Panc1 (cell line): Measurements from ENCODE around the gene CWF19L1. TPM values are rescaled to one million over a fixed set of nuclear protein-coding genes. Genes with fewer than 3 reads are reported as not detected.

Experiments
- ATAC-seq: fragments of 200-7000 bp; cut with Tn5 transposase; 2 replicates; pipeline ENCODE4 v1.9.1; 2020; ENCODE audit warnings: mild to moderate bottlenecking, moderate library complexity
- BruUV-seq: library from RNA; stranded (reverse); fragments of 400-500 nt; replicated peaks from 2 replicates; lab custom pipeline; 2021; lab: Mats Ljungman, UMichigan
- CTCF ChIA-PET: fragments of 300-600 bp; sonication (Branson Sonifier 250); formaldehyde crosslinking; loops from one replicate; lab custom pipeline; 2022; ENCODE audit warnings: antibody characterized with exemption; lab: Charles Lee
- POLR2A ChIA-PET: fragments of 300-600 bp; sonication (Branson Sonifier 250); formaldehyde crosslinking; loops from one replicate; lab custom pipeline; 2022; ENCODE audit warnings: antibody characterized with exemption; lab: Charles Lee
- DNase-seq: peaks from one replicate; pipeline ENCODE4 v3.0.0-alpha.2; 2010; ENCODE audit warnings: low read depth, low spot score
- H3K27ac ChIP-seq: 2 replicates; pipeline ENCODE4 v1.5.1; 2011; ENCODE audit warnings: mild to moderate bottlenecking, low read length, inconsistent platforms
- H3K27me3 ChIP-seq: fragments of 200-500 bp; sonication (Bioruptor generic); 2 replicates; pipeline ENCODE4 v1.6.0; 2014; ENCODE audit warnings: low read length, inconsistent platforms; ENCODE audit not compliant: control insufficient read depth, insufficient read depth
- H3K36me3 ChIP-seq: fragments of 200-500 bp; sonication (Bioruptor generic); 2 replicates; pipeline ENCODE4 v1.5.1; 2014; ENCODE audit warnings: inconsistent platforms, mild to moderate bottlenecking, low read length, moderate library complexity; ENCODE audit not compliant: control insufficient read depth, insufficient read depth
- H3K4me1 ChIP-seq: 2 replicates; pipeline ENCODE4 v1.5.1; 2011; ENCODE audit warnings: inconsistent platforms, mild to moderate bottlenecking, low read length, moderate library complexity; ENCODE audit not compliant: control insufficient read depth, insufficient read depth
- H3K4me3 ChIP-seq, 2 experiments: 2 replicates each; pipeline ENCODE4 v1.5.1; 2011 to 2012; ENCODE audit warnings: low read depth in 2 of 2, low read length in 2 of 2, mild to moderate bottlenecking in 2 of 2, inconsistent platforms in 1 of 2, moderate library complexity in 1 of 2
- H3K9me3 ChIP-seq: fragments of 200-500 bp; sonication (Bioruptor generic); 2 replicates; pipeline ENCODE4 v1.5.1; 2014; ENCODE audit warnings: low read depth, mild to moderate bottlenecking, inconsistent platforms, low read length, moderate library complexity; ENCODE audit not compliant: control insufficient read depth, insufficient read depth
- CTCF ChIP-seq: fragments of 450-650 bp; IDR thresholded peaks from 2 replicates; pipeline ENCODE4 v1.5.1; 2017; ENCODE audit warnings: mild to moderate bottlenecking
- POLR2AphosphoS5 ChIP-seq: IDR thresholded peaks from 2 replicates; pipeline ENCODE4 v1.6.1; 2012; ENCODE audit warnings: mild to moderate bottlenecking, low read depth, low read length, moderate library complexity
- REST ChIP-seq, 2 experiments: IDR thresholded peaks; 2 replicates each; pipeline ENCODE4 v1.6.1; 2011 to 2012; ENCODE audit warnings: low read depth in 2 of 2, control low read depth in 1 of 2, low read length in 1 of 2, mild to moderate bottlenecking in 1 of 2, moderate library complexity in 1 of 2; ENCODE audit not compliant: insufficient read depth in 1 of 2
- SIN3A ChIP-seq: IDR thresholded peaks from 2 replicates; pipeline ENCODE4 v1.6.1; 2012; ENCODE audit warnings: low read depth, mild to moderate bottlenecking, low read length, moderate library complexity, borderline replicate concordance; ENCODE audit not compliant: insufficient read depth
- TCF7L2 ChIP-seq: IDR thresholded peaks from 2 replicates; pipeline ENCODE4 v1.6.1; 2011; ENCODE audit warnings: mild to moderate bottlenecking, low read depth, low read length, inconsistent platforms
- in situ Hi-C: cut with HindIII; loops from 2 replicates; pipeline ENCODE4 v1.10.0; 2016; ENCODE audit warnings: low sequenced_read_pairs, low pct_unique_long_range_greater_than_20kb
- intact Hi-C: fragments of 100-400 bp; cut with micrococcal nuclease; formaldehyde crosslinking; loops from one replicate; pipeline ENCODE4 v1.10.0; 2022; ENCODE audit not compliant: unreplicated experiment
- total RNA-seq: library from RNA; stranded (reverse); gene quantifications from one replicate; pipeline ENCODE4 v1.2.1, GENCODE V29; 2021; ENCODE audit not compliant: unreplicated experiment

The CWF19L1 gene
- total RNA-seq, 1 experiment from 2014 or later, result 33.4 TPM

GRCh38 chr10:100239851-100240250 lies 27.6 kb downstream of the CWF19L1 start:
- no peak overlapping the region for H3K27ac ChIP-seq
- DNase-seq (no peak), ATAC-seq (no peak)
- no peaks in the 10 kb centered on the region for H3K9me3 ChIP-seq
- H3K4me3 ChIP-seq, result no peak overlapping the region
- in situ Hi-C loops, result no loop called here
- intact Hi-C loops, result no loop called here
- no peaks in the 10 kb centered on the region for H3K4me1 ChIP-seq
- H3K27me3 ChIP-seq, result no peaks in the 10 kb centered on the region
- POLR2A ChIA-PET, result no interaction called here
- CTCF ChIA-PET, result interaction anchor here (0.5 to 0.6 kb wide), 2 partner anchors 206 to 502 kb away, joined by 3 to 5 read pairs; no protein-coding TSS in a partner anchor
- TF ChIP-seq SIN3A (no peak), POLR2AphosphoS5 (no peak), REST (IDR thresholded peaks at IDR 0.05; ENCODE audit: insufficient read depth in 1 of 2, low read depth in 2 of 2, low read length in 1 of 2) (no peak), CTCF (no peak), TCF7L2 (no peak)
- no TSS peak for BruUV-seq
- peaks cover 24% of the 10 kb centered on the region for H3K36me3 ChIP-seq

- ATAC-seq, result no peak
- DNase-seq, result no peak
- ChIA-PET POLR2A (no interaction called here), CTCF (no interaction called here)
- H3K27me3 ChIP-seq, result no peaks in the 10 kb centered on the region
- no peaks in the 10 kb centered on the region for H3K4me1 ChIP-seq
- in situ Hi-C loops (no loop called here), intact Hi-C loops (no loop called here)
- no peak overlapping the region for H3K27ac ChIP-seq
- no TSS peak for BruUV-seq
- no peaks in the 10 kb centered on the region for H3K9me3 ChIP-seq
- no peak overlapping the region for H3K4me3 ChIP-seq
- peaks cover 25% of the 10 kb centered on the region for H3K36me3 ChIP-seq
- TF ChIP-seq REST (IDR thresholded peaks at IDR 0.05; ENCODE audit: insufficient read depth in 1 of 2, low read depth in 2 of 2, low read length in 1 of 2) (no peak), TCF7L2 (no peak), SIN3A (no peak), POLR2AphosphoS5 (no peak)
Measured at GRCh38 chr10:100238429-100238828, 29.0 kb downstream of the CWF19L1 start.
